Measurements from ENCODE around the gene CFAP61.
"Not testable (repeated sequence)": the region's sequence is repeated elsewhere in the genome, so short reads cannot be mapped to it uniquely, and the experiment has no call there.

CFAP61 gene

GRCh38 chr20:20334489-20334888 lies 282.2 kb downstream of the CFAP61 start:
- peak; percentile 58 to 62 (median 62) for DNase-seq

- no peak for DNase-seq
Measured at GRCh38 chr20:20338133-20338730, 285.9 kb downstream of the CFAP61 start.

DNA sequence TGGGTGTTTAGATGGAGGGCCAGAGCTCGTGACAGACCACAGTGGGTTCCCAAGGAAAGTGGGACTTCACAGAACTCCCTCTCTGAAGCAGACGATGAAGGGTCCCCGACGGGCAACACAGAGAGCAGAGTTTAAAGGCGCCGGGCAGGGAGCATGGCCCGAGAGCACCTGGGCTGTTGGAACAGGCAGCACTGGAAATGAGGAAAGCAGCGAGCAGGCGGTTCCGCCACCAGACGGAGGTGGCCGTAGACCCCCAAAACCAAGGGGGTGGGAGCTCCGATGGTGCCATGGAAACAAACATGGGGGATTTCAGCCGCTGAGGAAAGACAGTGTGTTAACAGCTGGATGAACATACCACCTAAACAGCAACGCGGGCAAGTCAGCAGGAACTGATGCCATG lies 288.1 kb downstream of the CFAP61 start:
- no peak for DNase-seq

GRCh38 chr20:20341371-20341770 lies 289.0 kb downstream of the CFAP61 start:
- DNase-seq = no peak

GRCh38 chr20:20342066-20342465 lies 289.7 kb downstream of the CFAP61 start:
- DNase-seq = no peak

- peak; percentile 69 to 85 (median 81) for DNase-seq
Measured at GRCh38 chr20:20343932-20344331, 291.6 kb downstream of the CFAP61 start.

- DNase-seq = peak; percentile 59 to 73 (median 72)
Measured at GRCh38 chr20:20344476-20344875, 292.1 kb downstream of the CFAP61 start.

GRCh38 chr20:20353576-20353975 lies 301.2 kb downstream of the CFAP61 start:
- DNase-seq = peak in 2 of 3 donors; percentile 17 to 62

- DNase-seq = not testable (repeated sequence)
Measured at GRCh38 chr20:20355503-20355902, 303.2 kb downstream of the CFAP61 start.

DNA sequence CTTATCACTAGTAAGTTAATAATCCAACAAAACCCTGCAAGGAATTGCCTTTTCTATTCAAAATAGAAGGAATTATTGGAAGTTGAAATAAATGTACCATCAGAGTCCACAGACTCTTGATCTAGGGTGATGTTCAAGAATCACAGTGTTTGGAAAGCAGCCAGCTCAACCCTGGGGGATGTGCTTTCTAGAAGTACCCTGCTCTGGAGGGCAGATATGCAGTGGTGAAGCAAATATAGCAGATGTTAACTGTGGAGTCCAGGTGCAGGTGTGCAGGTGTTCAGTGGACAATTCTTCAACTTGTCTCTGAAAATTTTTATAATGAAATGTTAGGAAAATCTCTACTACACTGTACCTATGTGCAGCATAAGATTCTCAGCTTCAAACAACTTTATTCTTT lies 306.5 kb downstream of the CFAP61 start:
- DNase-seq = no peak

DNA sequence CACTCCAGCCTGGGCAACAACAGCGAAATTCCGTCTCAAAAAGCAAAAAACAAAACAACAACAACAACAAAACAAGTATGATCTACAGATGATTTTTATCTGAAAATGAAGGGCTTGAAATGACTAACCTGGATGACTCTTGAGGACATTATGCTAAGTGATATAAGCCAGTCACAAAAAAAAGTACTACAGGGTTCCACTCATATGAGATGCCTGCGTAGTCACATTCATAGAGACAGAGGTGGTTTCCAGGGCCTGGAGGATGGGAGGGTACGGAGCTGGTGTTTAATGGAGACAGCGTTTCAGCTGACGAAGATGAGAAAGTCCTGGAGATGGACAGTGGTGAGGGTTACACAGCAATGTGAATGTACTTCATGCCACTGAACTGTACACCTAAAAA lies 307.3 kb downstream of the CFAP61 start:
- no peak for DNase-seq

DNA sequence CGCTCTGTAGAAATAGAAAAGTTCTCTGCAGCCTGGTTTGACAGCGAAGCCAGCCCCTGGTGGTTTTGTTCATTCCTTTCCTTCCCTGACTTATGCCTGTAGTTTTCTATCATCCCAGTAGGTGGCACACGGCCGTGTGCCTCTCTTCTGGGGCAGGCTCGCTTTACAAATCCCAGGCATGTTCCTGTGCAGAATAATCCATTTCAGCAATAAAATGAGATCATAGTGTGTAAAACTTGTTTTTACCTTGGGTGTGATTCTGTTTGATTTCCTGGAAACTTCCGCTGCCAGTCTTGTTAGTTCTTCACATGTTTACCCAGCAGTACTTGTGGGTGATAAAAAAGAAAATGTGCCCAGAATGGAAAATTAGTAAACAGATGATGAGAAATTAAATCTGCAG lies 308.1 kb downstream of the CFAP61 start:
- peak; percentile 70 to 80 (median 78) for DNase-seq

DNA sequence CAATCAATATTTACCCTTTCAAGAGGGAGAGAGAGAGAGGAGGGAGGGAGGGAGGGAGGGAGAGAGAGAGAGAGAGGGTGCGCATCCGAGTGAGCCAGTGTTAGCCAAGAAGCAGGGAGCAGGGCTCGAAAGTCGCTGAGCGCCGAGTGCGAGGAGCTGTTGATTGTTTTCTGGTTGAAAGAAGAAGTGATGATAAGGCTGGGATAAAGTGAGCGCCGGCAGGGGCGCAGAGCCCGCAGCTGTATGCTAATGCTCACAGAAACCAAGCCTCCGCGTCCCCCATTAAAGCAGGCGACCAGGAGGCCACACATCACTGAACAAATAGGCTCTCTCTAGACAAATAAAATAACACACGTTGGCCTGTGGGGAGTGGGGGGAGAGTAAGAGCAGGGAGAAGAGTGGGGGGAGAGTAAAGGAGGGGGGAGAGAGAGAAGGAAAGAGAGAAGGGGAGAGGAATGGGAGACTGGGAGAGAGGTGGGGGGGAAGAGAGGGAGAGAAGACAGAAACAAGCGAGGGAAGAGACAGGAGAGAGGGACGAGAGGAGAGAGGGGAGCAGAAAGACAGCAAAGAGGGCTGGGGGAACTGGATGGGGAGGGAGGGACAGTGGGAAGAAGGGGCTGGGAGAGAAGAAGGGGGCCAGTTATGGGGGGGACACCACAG lies 310.6 kb downstream of the CFAP61 start:
- peak in 1 of 3 donors; percentile 50 for DNase-seq

- DNase-seq = peak in 1 of 3 donors; percentile 33
Measured at GRCh38 chr20:20363434-20363798, 311.1 kb downstream of the CFAP61 start.

DNA sequence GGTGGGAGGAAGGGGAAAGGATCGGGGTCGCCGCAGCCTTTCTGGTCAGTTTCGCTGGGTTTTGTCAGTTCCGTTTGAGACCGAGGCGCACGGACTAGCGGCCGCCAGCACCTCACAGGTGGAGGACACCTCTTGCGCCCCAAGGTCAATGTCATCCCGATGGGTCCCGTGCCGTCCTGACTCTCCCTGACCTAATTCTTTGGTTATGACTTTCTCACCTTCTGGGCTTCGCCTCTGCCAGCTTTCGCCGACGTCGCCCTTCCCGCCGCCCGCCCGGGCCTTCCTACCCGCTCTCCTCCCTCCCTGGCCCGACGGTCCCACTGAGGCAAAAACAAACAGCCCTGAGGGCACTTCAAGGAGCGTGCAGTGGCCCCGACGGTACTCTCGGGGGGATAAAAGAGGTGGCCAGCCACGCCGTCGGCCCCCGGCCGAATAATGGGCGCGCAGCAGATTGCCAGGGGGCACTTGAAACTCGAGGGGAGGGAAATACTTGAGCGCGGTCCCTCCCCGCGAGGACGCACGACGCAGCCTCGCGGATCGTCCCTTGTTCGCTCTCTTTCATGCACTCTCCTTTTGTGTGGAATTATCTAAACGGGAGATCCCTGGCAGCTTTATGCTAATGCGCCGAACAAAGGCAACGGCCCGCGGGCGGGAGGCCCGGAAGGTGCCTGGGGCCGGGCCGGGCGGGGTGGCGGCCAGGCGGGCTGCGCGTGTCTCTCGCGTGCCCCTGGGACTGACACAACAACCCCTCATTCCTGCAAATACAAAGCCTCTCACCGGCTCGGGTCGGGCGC lies 311.7 kb downstream of the CFAP61 start:
- peak in 2 of 3 donors; percentile 24 to 39 for DNase-seq

DNA sequence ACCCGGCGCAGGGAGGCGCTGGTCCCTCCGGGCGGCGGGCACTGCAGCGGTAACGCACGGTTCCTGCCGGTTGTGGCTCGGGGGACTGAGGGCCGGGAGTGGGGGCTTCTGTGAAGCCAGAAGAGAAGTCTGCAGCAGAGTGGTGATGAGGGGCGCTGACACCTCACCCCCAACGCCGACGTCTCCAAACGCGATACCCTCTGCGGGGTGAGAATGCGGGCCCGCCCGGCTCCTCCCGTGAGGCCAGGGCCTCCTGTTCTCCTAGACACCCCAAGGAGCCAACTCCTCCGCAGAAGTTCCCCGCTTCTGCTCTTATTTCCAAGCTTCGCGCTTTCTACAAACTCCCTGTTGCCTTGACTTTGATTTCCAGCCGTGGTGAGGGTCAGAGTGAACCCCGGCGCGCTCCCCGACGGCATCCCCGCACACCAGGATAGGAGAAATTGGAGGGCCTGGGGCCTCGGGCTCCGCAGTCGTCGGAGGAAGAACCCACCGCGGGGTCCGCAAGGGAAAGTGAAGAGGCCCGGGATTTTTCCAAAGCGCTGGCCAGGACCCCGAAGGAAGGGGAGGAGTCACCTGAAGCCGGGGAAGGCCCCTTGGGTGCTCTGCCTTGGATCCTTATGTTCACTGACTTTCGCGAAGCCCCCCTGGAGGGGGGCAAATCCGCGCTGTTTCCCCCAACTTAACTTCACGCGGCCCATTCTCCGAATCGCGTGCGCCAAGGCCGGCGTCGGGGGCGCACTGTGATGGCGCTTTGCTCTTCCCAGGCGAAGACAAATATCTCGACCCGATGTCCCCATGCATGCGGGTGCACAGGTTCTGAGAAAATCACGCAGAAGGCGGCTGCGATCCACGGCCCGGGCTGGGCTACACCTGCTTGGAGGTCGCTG lies 312.5 kb downstream of the CFAP61 start:
- no peak for DNase-seq

DNA sequence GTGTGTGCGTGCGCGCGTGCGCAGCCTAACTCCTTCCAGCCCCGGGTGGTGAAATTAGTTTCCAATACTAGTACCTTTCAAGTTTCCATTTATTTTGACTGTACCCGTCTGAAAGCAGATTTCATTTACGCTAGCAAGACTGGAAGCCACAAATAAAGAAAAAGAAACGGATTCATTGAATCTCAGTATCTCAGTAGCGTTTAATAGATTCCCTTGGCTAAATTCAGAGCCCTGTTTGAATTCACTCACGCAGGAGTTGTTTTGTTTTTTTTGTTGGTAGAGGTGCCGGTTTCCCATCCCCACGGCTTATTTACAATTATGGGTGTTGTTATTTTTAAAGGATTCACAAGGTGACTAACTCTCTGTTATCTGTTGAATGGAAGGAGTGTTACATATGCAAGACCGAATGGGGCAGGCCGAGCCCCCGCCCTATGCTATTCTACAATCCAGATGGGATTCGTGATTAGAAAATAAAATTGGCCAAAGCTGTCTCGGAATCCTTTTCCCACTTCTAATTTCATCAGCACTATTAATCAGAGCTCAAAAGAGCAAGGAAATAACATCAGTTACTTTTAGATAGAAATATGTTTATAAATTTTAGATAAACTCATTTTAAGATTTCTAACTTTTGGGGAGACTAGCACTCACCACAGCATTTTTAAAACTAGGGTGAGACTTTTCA lies 313.3 kb downstream of the CFAP61 start:
- no peak for DNase-seq

DNA sequence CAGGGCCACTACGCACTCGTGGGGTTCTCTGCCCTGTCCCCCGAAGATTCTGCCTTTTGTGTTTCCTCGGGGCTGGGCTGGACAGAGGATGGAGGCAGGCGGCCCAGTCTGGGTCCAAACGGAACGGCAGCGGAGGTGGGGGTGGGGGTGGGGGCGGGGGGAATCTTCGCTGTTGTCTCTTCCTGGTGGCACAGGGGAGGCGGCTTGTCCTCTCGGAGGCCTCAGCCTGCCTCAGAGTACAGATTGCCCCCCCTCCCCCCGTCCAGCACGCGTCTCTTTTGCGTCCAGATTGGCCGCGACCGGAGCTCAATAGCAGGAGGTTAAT lies 314.2 kb downstream of the CFAP61 start:
- DNase-seq = no peak

DNA sequence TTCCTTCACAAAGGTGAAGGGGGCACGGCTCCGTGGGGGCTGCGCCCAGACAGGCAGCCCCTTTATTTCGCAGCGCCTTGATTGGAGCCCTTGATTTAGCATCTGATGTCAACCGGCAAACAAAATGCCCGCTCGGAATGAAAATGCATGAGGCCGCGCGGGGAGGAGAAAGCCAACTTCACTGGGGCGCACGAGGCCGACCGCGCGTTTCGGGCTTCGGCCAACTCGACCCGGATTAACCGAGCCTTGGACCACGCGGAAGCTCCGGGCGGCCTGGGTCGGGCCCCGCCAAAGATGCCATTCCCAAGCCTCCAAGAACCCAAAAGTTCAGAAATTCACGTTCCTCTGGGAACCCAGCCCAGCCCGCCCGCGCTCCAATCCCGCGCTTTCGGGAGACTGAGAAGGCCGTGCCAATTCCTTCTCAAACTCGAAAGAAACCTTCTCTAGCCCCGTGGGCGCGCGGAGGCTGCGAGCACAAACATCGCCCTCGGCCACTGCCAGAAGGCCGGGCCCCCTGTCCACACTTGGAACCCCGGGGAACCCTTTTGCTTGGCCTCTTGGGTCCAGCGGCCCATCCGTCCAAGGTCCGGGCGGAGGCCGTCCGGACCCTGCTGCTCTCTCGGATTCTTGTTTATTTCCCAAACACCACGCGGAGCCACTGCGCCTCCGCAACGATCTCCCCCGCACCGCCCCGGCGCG lies 314.7 kb downstream of the CFAP61 start:
- DNase-seq = peak in 1 of 3 donors; percentile 26

- DNase-seq = peak in 1 of 3 donors; percentile 56
Measured at GRCh38 chr20:20367575-20368417, 315.5 kb downstream of the CFAP61 start, which contains the start of gene INSM1. Gene INSM1 (plus strand): TSS chr20:20368104. CDS start chr20:20368268, 164 bp downstream.
